HT1080 (cell line): ENCODE data around the gene ADCK1. TPM values are rescaled to one million over a fixed set of nuclear protein-coding genes. Genes with fewer than 3 reads are reported as not detected.
"Not testable (repeated sequence)": the region's sequence is repeated elsewhere in the genome, so short reads cannot be mapped to it uniquely, and the experiment has no call there.

Source experiments
- DNase-seq: peaks from one replicate; pipeline ENCODE4 v3.0.0-alpha.2; 2015; ENCODE audit warnings: low read depth
- total RNA-seq: library from RNA; depleted of rRNA; stranded (reverse); fragments of >200 nt; shearing (Covaris generic); gene quantifications from 2 replicates; pipeline ENCODE4 v1.2.3, GENCODE V29; 2014

Gene ADCK1
- total RNA-seq, 1 experiment from 2014 or later = 3.6 TPM

GRCh38 chr14:77864580-77864979 lies 64.7 kb downstream of the ADCK1 start:
- no peak for DNase-seq

- DNase-seq = no peak
These were observed 65.5 kb downstream of the ADCK1 start for GRCh38 chr14:77865455-77865854.

DNA sequence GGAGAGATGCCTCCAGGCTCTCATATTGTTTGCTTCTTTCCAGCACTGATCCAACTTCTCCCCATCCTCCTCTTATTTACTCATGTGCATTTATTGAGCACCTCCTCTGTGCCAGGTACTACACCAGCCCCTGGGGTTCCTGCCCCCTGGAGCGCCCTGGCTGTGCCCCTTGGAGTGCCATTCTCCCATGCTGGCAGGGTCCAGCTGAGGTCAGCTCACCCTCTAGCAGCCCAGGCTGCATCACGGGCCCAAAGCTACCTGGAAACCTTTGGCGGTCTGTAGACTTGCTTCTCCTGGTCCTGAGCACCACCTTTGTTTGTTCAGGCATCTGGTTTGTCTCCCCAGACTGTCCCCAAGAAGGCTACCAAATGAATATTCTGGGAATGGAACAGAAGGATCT lies 67.0 kb downstream of the ADCK1 start:
- no peak for DNase-seq

GRCh38 chr14:77867476-77867875 lies 67.6 kb downstream of the ADCK1 start:
- DNase-seq = no peak

DNA sequence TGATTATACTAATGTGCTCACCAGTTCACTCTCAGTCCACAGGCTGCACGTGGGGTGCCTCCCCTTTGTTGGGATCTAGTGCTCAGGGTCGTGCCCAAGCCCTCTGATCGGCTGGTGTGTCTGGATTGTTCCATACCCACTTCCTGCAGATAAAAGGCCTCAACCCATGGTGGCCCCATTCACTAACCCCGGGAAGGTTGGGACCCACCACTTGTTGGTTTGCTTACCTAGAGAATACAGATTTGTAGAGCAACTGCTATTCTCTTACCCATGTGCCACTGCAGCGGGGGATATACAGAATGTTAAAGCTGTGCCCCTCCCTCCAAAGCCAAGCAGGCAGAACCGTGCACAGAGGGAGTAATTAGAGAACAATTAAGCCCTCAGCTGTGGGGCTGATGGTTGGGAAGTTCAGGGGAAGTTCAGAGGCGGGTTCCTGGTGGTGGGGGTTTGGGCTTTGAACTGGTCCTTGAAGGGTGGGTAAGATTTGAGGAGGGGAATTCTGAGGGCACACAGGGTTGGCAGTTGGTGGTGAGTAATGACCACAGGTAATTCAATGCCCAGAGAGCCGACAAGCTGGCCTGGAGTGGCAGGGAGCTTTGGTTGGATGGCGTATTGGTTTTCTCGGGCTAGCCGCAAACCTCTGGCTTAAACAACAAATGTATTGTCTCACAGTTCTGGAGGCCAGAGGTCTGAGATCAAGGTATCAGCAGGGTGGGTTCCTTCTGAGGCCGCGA lies 68.8 kb downstream of the ADCK1 start:
- peak; percentile 73 for DNase-seq

DNA sequence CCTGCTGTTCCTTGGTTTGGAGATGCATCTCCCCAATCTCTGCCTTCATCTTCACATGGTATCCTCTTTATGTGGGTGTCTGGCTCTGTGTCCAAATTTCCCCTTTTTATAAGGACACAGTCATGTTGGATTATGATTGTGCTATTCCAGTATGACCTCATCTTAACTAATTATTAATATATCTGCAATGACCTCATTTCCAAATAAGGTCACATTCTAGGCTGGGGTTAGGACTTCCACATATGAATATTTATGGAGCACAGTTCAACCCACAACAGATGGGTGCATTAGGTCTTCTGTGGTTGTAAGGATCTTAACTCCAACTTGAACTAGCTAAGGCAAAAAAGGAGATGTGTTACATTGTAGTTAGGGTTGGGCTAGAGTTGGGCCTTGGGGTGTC lies 69.4 kb downstream of the ADCK1 start:
- DNase-seq = no peak

GRCh38 chr14:77870646-77871045 lies 70.7 kb downstream of the ADCK1 start:
- no peak for DNase-seq

GRCh38 chr14:77872152-77872551 lies 72.2 kb downstream of the ADCK1 start:
- no peak for DNase-seq

- DNase-seq = no peak
These were observed 73.1 kb downstream of the ADCK1 start for GRCh38 chr14:77872983-77873382.

DNA sequence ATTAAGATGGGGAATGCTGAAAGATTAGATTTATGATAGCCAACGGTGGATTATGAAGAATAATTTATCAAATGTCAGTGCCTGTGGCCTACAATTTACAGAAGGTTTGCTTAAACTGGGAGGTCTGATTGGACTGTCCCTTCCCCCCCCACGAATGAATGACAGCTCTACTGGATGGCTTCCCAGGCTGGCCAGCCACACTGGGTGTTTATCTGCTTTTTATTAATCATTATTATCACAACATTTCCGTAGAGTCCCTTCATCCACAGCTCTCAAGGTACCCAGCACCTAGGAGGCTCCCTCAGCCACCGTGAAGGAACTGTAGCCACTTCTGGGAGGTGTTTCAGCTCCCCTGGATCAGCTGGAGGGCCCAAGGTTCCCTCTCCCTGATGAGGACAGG lies 78.9 kb downstream of the ADCK1 start:
- no peak for DNase-seq

DNA sequence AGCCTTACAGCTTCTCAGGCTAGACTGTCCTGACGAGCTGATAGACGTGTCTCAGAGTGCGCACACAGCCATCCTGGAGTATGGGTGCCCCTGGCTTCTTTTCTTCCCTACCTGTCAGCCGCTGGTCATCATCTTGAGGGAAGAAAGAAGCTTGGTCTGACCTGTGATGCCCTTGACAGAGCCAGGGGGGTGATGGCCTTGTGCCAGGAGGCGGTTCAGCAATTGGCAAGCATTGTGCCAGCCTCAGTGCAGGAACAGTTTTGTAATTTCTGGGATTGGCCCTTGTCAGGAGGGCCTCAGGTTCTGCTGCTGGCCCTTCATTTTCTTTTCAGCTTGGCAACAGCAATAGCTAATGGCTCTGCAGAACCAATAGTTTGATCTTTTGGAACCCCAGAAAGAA lies 80.1 kb downstream of the ADCK1 start:
- no peak for DNase-seq

GRCh38 chr14:77882098-77882497 lies 82.2 kb downstream of the ADCK1 start:
- DNase-seq = peak; percentile 11

GRCh38 chr14:77882636-77883035 lies 82.7 kb downstream of the ADCK1 start:
- no peak for DNase-seq

GRCh38 chr14:77883131-77883846 lies 83.4 kb downstream of the ADCK1 start:
- no peak for DNase-seq

- DNase-seq = no peak
These were observed 83.9 kb downstream of the ADCK1 start for GRCh38 chr14:77883847-77884238.

DNA sequence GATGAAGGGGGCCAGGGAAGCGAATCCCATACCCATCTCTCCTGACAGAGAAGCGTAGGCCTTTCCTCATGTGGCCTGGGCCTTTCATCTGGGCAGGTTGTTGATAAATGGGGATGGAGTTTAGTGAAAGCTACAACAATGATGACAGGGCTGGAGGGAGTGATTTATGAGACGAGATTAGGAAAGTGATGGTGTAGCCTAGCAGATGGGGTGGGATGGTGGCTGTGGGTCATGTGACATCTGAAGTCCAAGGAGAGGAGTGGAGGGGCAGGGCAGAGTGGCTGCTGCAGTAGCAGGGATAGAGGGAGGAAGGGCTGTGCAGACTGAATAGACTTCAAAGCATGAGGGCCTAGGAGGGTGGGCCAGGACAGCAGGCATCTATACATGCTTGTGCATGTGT lies 85.5 kb downstream of the ADCK1 start:
- no peak for DNase-seq

GRCh38 chr14:77886010-77886409 lies 86.1 kb downstream of the ADCK1 start:
- DNase-seq = no peak

GRCh38 chr14:77888903-77889302 lies 89.0 kb downstream of the ADCK1 start:
- not testable (repeated sequence) for DNase-seq

- DNase-seq = peak; percentile 85
These were observed 90.1 kb downstream of the ADCK1 start for GRCh38 chr14:77889971-77890442.

- DNase-seq = no peak
These were observed 91.0 kb downstream of the ADCK1 start for GRCh38 chr14:77890873-77891272.

- no peak for DNase-seq
These were observed 92.5 kb downstream of the ADCK1 start for GRCh38 chr14:77892381-77892871.

DNA sequence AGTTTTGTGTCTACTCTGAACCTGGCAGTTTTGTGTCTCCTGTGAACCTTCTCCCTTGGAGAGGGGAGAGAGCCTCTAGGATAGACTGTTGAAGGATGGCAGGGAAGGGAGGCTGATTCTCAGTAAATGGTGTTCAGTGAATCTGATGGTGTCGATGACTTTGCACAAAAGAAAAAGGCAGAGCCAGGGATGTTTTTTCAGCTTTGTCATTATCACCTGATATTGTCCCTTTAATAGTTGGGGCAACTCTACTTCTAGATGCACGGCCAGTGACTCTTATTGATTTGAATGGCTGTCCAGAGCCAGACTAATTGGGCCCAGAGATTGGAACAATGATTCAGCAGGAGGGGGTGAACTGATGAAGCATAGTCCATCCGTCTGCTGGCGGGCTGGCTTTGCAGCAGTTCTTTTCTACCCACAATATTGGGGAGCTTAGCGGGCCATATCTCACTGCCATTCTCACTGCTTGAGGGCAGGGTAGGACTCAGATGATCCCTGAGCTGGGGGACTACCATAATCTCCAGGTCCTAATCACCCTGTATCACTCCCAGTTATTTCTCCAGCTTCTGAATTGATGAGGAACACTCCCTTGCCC lies 93.1 kb downstream of the ADCK1 start:
- no peak for DNase-seq
